Activated effector memory CD4-positive, alpha-beta T cell treated with Interleukin-2 at 50 U/mL for 16 hours (primary cell): ENCODE results near the gene TIMP4.

ENCODE experiments used
- DNase-seq: peaks from one replicate; pipeline ENCODE4 v3.0.0-alpha.2; 2020

TIMP4 gene

GRCh38 chr3:12185172-12185710 is 26.5 kb upstream of the TIMP4 start:
- no peak for DNase-seq

- DNase-seq: no peak
Observed at GRCh38 chr3:12184541-12184940, 25.8 kb upstream of the TIMP4 start.

GRCh38 chr3:12182687-12183441 is 24.2 kb upstream of the TIMP4 start:
- no peak for DNase-seq

GRCh38 chr3:12181806-12182205 is 23.1 kb upstream of the TIMP4 start:
- DNase-seq: no peak

- no peak for DNase-seq
Observed at GRCh38 chr3:12181301-12181700, 22.6 kb upstream of the TIMP4 start.

- DNase-seq: no peak
Observed at GRCh38 chr3:12180631-12181030, 21.9 kb upstream of the TIMP4 start.

- no peak for DNase-seq
Observed at GRCh38 chr3:12180218-12180617, 21.5 kb upstream of the TIMP4 start.

GRCh38 chr3:12179441-12179840 is 20.7 kb upstream of the TIMP4 start:
- DNase-seq: no peak

- DNase-seq: no peak
Observed at GRCh38 chr3:12178091-12178820, 19.5 kb upstream of the TIMP4 start.

GRCh38 chr3:12177126-12177525 is 18.4 kb upstream of the TIMP4 start:
- DNase-seq: no peak

- no peak for DNase-seq
Observed at GRCh38 chr3:12175844-12176453, 17.2 kb upstream of the TIMP4 start.

- no peak for DNase-seq
Observed at GRCh38 chr3:12175137-12175593, 16.5 kb upstream of the TIMP4 start.

- DNase-seq: no peak
Observed at GRCh38 chr3:12170207-12170606, 11.5 kb upstream of the TIMP4 start.

- DNase-seq: no peak
Observed at GRCh38 chr3:12165909-12166308, 7.2 kb upstream of the TIMP4 start.

GRCh38 chr3:12159227-12159601 is 502 bp upstream of the TIMP4 start:
- no peak for DNase-seq

GRCh38 chr3:12157026-12157425 is 1.7 kb downstream of the TIMP4 start:
- no peak for DNase-seq

- no peak for DNase-seq
Observed at GRCh38 chr3:12155828-12156227, 2.9 kb downstream of the TIMP4 start.

GRCh38 chr3:12155264-12155663 is 3.4 kb downstream of the TIMP4 start:
- DNase-seq: no peak

GRCh38 chr3:12154151-12154550 is 4.6 kb downstream of the TIMP4 start:
- no peak for DNase-seq

- no peak for DNase-seq
Observed at GRCh38 chr3:12150112-12150511, 8.6 kb downstream of the TIMP4 start.

GRCh38 chr3:12149029-12149428 is 9.7 kb downstream of the TIMP4 start:
- DNase-seq: no peak

- no peak for DNase-seq
Observed at GRCh38 chr3:12148183-12148940, 10.3 kb downstream of the TIMP4 start.
